ENCODE data around the gene POLRMT.
"Not testable (repeated sequence)": the region's sequence is repeated elsewhere in the genome, so short reads cannot be mapped to it uniquely, and the experiment has no call there.

The POLRMT gene

GRCh38 chr19:590396-590745 is 43.0 kb downstream of the POLRMT start:
- no peak for DNase-seq

DNA sequence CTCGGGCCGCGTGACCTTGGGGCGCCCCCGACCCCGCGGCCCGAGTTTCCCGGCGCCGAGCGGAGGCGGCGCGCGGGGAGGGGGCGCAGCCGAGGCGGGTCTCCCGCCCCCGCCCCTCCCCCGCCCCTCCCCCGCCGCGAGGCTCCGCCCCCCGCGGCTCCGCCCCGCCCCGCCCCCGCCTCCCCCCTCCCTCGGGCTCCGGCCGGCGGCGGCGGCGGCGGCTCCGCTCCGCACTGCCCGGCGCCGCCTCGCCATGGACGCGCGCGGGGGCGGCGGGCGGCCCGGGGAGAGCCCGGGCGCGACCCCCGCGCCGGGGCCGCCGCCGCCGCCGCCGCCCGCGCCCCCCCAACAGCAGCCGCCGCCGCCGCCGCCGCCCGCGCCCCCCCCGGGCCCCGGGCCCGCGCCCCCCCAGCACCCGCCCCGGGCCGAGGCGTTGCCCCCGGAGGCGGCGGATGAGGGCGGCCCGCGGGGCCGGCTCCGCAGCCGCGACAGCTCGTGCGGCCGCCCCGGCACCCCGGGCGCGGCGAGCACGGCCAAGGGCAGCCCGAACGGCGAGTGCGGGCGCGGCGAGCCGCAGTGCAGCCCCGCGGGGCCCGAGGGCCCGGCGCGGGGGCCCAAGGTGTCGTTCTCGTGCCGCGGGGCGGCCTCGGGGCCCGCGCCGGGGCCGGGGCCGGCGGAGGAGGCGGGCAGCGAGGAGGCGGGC is 43.5 kb downstream of the POLRMT start, which contains the start of gene HCN2:
Gene HCN2 (plus strand): TSS at position 189 of the 703 bp plus-strand sequence. CDS start 65 bp downstream, at position 254.
- DNase-seq, result no peak

- no peak for DNase-seq
Observed at GRCh38 chr19:588741-589692, 44.3 kb downstream of the POLRMT start.

DNA sequence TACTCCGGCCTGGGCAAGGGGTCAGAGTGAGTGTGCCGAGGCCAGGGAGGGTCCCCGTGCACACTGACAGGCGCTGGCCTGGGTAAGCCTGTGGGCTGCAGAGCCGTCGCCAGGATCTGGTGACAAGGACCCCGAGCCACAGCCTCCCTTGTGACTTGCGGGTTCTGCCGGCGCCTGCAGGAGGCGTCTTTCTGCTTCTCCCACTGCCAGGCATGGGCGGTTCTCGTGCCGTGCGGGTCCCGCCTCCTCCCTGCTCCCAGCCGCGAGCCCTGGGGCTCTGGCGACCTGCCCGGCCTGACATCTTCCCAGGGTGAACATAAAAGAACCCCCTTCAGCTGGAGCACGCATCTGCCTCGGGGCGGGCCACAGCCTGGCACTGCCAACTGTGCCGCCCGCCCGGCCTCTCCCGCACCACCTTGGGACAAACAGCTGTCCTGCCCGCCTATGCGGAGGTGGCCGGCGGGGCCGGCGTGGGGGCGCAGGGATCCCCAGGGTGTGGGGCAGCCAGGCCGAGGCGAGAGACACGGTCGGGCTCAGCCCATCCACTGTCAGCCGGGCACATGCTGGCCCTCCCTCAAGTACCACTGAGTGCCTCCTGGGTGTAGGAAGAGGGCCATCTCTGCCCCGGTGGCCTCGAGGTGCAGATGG is 45.1 kb downstream of the POLRMT start:
- DNase-seq, result peak; percentile 67

GRCh38 chr19:585551-586110 is 47.7 kb downstream of the POLRMT start:
- no peak for DNase-seq

GRCh38 chr19:585146-585545 is 48.2 kb downstream of the POLRMT start:
- not testable (repeated sequence) for DNase-seq

- peak; percentile 50 for DNase-seq
Observed at GRCh38 chr19:584240-585001, 48.9 kb downstream of the POLRMT start.

GRCh38 chr19:583968-584239 is 49.4 kb downstream of the POLRMT start:
- DNase-seq, result no peak

DNA sequence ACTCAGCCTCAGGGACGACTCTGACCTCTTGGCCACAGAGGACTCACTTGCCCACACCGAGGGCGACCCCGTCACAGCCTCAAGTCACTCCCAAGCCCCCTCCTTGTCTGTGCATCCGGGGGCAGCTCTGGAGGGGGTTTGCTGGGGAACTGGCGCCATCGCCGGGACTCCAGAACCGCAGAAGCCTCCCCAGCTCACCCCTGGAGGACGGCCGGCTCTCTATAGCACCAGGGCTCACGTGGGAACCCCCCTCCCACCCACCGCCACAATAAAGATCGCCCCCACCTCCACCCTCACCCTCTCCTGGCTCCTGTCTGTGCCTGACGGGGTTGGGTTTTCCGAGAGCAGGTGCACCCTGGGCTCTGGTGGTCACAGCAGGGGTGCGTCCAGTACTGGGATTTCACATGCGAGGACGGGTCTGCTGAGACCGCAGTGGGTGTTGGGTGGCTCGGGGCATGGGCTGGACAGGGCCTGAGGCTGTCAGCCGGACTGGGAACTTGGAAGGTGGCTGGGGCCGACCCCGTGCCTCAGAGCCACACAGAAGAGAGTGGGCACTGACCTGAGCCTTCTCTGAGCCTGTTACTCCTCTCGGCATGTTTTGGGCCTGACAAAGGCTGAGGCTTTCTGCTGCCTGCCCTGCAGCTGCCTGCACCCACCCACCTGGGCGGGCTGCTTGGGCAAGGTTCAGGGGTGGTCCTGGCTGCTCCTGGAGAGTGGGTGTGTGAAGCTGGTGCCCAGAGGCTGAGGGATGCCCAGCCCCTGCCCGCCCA is 50.0 kb downstream of the POLRMT start:
- no peak for DNase-seq

- no peak for DNase-seq
Observed at GRCh38 chr19:582497-583197, 50.7 kb downstream of the POLRMT start.

GRCh38 chr19:581399-582111 is 51.8 kb downstream of the POLRMT start:
- no peak for DNase-seq

- no peak for DNase-seq
Observed at GRCh38 chr19:580274-580835, 53.0 kb downstream of the POLRMT start.

DNA sequence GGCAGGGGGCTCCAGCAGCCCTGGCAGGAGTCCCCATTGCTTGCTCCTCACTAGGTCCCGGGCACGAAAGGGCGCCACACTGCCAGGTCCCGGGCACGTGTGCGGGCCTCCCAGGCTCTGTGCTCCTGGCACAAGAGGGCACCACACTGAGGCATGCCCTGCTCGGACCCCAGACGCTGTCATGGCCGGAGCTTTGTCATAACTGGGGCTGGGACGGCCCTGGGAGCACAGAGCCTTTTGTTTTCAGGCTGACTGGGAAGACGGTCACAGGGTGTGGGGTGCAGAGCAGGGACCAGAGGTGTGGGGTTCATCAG is 53.5 kb downstream of the POLRMT start:
- DNase-seq, result no peak

DNA sequence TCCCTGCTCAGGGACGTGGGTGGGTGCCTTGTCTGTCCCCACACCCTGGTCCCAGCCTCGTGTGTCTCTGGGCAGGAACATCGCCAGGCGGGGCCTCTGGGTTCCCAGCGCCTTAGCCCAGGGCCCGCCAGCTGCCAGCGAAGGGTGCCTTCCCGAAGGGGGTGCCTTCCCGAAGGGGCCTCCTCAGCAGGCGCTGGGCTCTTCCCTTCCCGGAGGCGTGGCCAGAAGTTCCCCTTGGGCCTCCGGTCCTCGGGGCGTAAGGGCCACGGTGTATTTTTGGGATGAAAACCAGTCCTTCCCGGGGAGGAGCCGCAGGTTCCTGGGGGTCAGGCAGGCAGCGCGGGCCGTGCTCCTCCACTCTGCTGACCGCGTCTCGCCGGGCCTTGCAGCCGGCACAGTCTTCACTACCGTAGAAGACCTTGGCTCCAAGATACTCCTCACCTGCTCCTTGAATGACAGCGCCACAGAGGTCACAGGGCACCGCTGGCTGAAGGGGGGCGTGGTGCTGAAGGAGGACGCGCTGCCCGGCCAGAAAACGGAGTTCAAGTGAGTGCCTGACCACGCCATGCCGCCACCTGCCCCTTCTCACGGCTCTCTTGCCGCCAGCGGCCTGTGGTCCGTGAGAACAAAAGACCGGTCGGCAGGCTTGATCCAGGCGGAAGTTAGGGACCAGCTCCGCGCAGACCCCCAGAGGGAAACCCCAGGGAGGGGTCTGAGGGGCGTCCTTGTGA is 54.1 kb downstream of the POLRMT start:
- no peak for DNase-seq

GRCh38 chr19:577439-578392 is 55.6 kb downstream of the POLRMT start:
- DNase-seq, result no peak

GRCh38 chr19:576768-577438 is 56.4 kb downstream of the POLRMT start:
- peak; percentile 44 for DNase-seq
